Left colon (tissue), 2 donors: Measurements from ENCODE around the gene NT5DC1. TPM values are rescaled to one million over a fixed set of nuclear protein-coding genes. Genes with fewer than 3 reads are reported as not detected.

Experiments
- ATAC-seq: fragments of 200-7000 bp; cut with Tn5 transposase; one replicate; pipeline ENCODE4 v1.9.1; 2020; ENCODE audit warnings: mild to moderate bottlenecking, moderate library complexity
- DNase-seq, 2 donors: peaks; one replicate each; pipeline ENCODE4 v3.0.0-alpha.2; 2020
- intact Hi-C, 2 donors: fragments of 100-400 bp; cut with DNase I in 1 of 2; cut with micrococcal nuclease in 1 of 2; formaldehyde crosslinking; loops; one replicate each; pipeline versions ENCODE4 v1.11.2 to v1.14.0; 2022; cut with DNase I, micrococcal nuclease
- total RNA-seq, 2 donors: library from RNA; stranded (reverse); fragmentation: NEBNext Ultra II Directional; extraction: Animal tissue kit (Norgen Biotek cat#: 25700); gene quantifications; one replicate each; pipeline ENCODE4 v1.2.1, GENCODE V29; 2021
- donor health status: DM: no; HTN: no; CAD: no.
- donor health status: DM: yes; HTN: yes; CAD: no.

NT5DC1 gene
- total RNA-seq, 2 donors from 2014 or later: 43.7 to 45.2 TPM

- ATAC-seq (no peak), DNase-seq (no peak)
- intact Hi-C loops: no loop called here
Measured at GRCh38 chr6:116170358-116171057, 69.9 kb downstream of the NT5DC1 start.

GRCh38 chr6:116173928-116174327 lies 73.3 kb downstream of the NT5DC1 start:
- intact Hi-C loops: no loop called here
- no peak for DNase-seq
- no peak for ATAC-seq

- no peak for ATAC-seq
- intact Hi-C loops: no loop called here
- DNase-seq: no peak
Measured at GRCh38 chr6:116175344-116175743, 74.7 kb downstream of the NT5DC1 start.

- ATAC-seq (no peak), DNase-seq (no peak)
- intact Hi-C loops: no loop called here
Measured at GRCh38 chr6:116176596-116176995, 75.9 kb downstream of the NT5DC1 start.

GRCh38 chr6:116180375-116180774 lies 79.7 kb downstream of the NT5DC1 start:
- no peak for DNase-seq
- intact Hi-C loops: no loop called here

GRCh38 chr6:116189472-116189871 lies 88.8 kb downstream of the NT5DC1 start:
- DNase-seq (no peak), ATAC-seq (no peak)
- intact Hi-C loops: no loop called here

More at GRCh38 chr6:116180375-116180774, 79.7 kb downstream of the NT5DC1 start:
- ATAC-seq: no peak

- intact Hi-C loops: no loop called here
- no peak for DNase-seq
- no peak for ATAC-seq
Measured at GRCh38 chr6:116190550-116190949, 89.9 kb downstream of the NT5DC1 start.

GRCh38 chr6:116191881-116192280 lies 91.2 kb downstream of the NT5DC1 start:
- intact Hi-C loops: no loop called here
- ATAC-seq (no peak), DNase-seq (no peak)

- ATAC-seq (no peak), DNase-seq (no peak)
- intact Hi-C loops: no loop called here
Measured at GRCh38 chr6:116192786-116193185, 92.1 kb downstream of the NT5DC1 start.

GRCh38 chr6:116196841-116197240 lies 96.2 kb downstream of the NT5DC1 start:
- intact Hi-C loops: no loop called here
- ATAC-seq: no peak
- no peak for DNase-seq

GRCh38 chr6:116200619-116201249 lies 100.1 kb downstream of the NT5DC1 start:
- no peak for ATAC-seq
- intact Hi-C loops: no loop called here
- DNase-seq: no peak

- ATAC-seq: no peak
- DNase-seq: no peak
- intact Hi-C loops: no loop called here
Measured at GRCh38 chr6:116201538-116201937, 100.9 kb downstream of the NT5DC1 start.

GRCh38 chr6:116205281-116205680 lies 104.6 kb downstream of the NT5DC1 start:
- intact Hi-C loops: no loop called here
- DNase-seq (no peak), ATAC-seq (no peak)

- intact Hi-C loops: no loop called here
- ATAC-seq (no peak), DNase-seq (no peak)
Measured at GRCh38 chr6:116206231-116206903, 105.7 kb downstream of the NT5DC1 start.

GRCh38 chr6:116208056-116208785 lies 107.6 kb downstream of the NT5DC1 start:
- ATAC-seq: no peak
- DNase-seq: no peak
- intact Hi-C loops: no loop called here

- no peak for DNase-seq
- ATAC-seq: no peak
- intact Hi-C loops: no loop called here
Measured at GRCh38 chr6:116210316-116210715, 109.7 kb downstream of the NT5DC1 start.

- intact Hi-C loops: no loop called here
- ATAC-seq (no peak), DNase-seq (no peak)
Measured at GRCh38 chr6:116210750-116211425, 110.2 kb downstream of the NT5DC1 start.

- no peak for DNase-seq
- intact Hi-C loops: no loop called here
- no peak for ATAC-seq
Measured at GRCh38 chr6:116214681-116215080, 114.0 kb downstream of the NT5DC1 start.

- ATAC-seq (no peak), DNase-seq (no peak)
- intact Hi-C loops: no loop called here
Measured at GRCh38 chr6:116215414-116215813, 114.8 kb downstream of the NT5DC1 start.
